Neural progenitor cell (in vitro differentiated cells): ENCODE data around the gene SH3BGR.

Source experiments
- EZH2 ChIP-seq: fragments of 200-600 bp; sonication (generic); IDR thresholded peaks from 2 replicates; pipeline ENCODE4 v1.6.1; 2017; ENCODE audit warnings: antibody characterized with exemption, mild to moderate bottlenecking, moderate library complexity
- EZH2phosphoT487 ChIP-seq: fragments of 200-600 bp; sonication (generic); IDR thresholded peaks from 2 replicates; pipeline ENCODE4 v1.6.1; 2017; ENCODE audit warnings: antibody characterized with exemption
- TF ChIP-seq, protein P1 (sequence below): fragments of 200-600 bp; sonication (generic); IDR thresholded peaks from 2 replicates; pipeline ENCODE4 v1.5.1; 2017; ENCODE audit warnings: antibody characterized with exemption, mild to moderate bottlenecking

DNA sequence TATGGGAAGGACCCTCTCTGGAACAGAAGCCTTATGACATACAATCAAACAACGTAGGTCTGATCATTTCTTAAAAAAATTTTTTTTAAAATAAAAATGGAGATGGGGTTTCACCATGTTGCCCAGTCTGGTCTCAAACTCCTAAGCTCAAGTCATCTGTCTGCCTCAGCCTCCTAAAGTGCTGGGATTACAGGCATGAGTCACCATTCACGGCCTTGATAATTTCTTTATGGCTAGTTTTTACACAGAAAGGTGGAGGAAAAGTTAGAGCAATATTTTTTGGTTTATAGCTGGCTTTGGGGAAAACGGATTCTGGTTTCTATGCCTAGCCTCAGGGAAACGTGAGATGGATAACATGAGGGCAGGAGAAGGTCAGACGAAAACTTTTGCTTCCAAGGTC is 91.0 kb downstream of the SH3BGR start:
- TF ChIP-seq, protein P1, sequence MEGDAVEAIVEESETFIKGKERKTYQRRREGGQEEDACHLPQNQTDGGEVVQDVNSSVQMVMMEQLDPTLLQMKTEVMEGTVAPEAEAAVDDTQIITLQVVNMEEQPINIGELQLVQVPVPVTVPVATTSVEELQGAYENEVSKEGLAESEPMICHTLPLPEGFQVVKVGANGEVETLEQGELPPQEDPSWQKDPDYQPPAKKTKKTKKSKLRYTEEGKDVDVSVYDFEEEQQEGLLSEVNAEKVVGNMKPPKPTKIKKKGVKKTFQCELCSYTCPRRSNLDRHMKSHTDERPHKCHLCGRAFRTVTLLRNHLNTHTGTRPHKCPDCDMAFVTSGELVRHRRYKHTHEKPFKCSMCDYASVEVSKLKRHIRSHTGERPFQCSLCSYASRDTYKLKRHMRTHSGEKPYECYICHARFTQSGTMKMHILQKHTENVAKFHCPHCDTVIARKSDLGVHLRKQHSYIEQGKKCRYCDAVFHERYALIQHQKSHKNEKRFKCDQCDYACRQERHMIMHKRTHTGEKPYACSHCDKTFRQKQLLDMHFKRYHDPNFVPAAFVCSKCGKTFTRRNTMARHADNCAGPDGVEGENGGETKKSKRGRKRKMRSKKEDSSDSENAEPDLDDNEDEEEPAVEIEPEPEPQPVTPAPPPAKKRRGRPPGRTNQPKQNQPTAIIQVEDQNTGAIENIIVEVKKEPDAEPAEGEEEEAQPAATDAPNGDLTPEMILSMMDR = no peak
- TF ChIP-seq EZH2 (no peak), EZH2phosphoT487 (no peak)
